GM21786 (cell line): ENCODE data around the gene DDR2.
A peak's percentile ranks its signal among the peaks of the same experiment; 100 is the strongest.
"Not testable (repeated sequence)": the region's sequence is repeated elsewhere in the genome, so short reads cannot be mapped to it uniquely, and the experiment has no call there.

Experiments
- ATAC-seq: cut with Tn5 transposase; IDR thresholded peaks from one replicate; pipeline ENCODE4 v1.9.1; 2021; ENCODE audit not compliant: unreplicated experiment

Gene DDR2

DNA sequence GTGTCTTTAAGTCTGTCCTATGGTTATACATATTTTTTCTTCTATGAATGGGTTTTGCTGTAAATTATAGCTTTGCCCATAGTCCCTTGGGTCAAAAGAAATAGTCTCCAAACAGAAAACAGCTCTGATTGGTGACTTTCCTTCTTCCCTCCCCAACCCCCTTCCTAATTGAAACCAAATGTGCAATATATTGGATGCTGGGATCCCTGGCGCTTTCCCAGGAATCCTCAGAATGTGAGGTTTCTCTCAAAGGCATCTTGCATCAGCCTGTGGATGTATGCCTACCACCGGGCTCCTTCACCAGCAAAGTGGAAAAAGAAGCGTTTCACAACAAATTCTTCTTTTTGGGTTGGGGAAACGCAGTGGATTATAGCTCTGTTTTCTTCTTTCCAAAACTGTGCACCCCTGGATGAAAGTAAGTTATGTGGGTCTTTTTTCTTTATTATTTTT lies at the start of gene DDR2:
DDR2 (plus strand) TSS at position 248 of the 450 bp plus-strand sequence. CDS start 86,600 bp downstream, outside the sequence.
- ATAC-seq, result no peak

DNA sequence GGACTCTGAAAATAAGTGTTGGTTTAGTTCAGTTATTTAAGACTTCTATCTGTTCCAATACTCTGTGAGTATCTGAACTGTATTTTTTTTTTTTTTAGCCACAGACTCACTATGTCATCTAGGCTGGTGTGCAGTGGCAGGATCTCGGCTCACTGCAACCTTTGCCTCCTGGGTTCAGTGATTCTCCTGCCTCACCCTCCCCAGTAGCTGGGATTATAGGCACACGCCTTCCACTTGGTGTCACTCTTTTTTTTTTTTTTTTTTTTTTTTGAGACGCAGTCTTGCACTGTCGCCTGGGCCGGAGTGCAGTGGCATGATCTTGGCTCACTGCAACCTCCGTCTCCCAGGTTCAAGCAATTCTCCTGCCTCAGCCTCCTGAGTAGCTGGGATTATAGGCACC lies 49.4 kb upstream of the DDR2 start:
- not testable (repeated sequence) for ATAC-seq

DNA sequence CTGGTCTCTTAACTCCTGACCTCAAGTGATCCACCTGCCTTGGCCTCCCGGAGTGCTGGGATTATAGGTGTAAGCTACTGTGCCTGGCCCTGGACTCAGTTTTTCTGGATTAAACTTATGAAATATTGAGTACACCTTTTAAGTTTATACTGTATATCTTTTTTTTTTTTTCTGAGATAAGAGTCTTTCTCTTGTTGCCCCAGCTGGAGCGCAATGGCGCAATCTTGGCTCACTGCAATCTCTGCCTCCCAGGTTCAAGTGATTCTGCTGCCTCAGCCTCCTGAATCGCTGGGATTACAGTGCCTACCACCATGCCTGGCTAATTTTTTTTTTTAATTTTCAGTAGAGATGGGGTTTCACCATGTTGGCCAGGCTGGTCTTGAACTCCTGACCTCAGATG lies 47.2 kb upstream of the DDR2 start:
- ATAC-seq, result not testable (repeated sequence)

DNA sequence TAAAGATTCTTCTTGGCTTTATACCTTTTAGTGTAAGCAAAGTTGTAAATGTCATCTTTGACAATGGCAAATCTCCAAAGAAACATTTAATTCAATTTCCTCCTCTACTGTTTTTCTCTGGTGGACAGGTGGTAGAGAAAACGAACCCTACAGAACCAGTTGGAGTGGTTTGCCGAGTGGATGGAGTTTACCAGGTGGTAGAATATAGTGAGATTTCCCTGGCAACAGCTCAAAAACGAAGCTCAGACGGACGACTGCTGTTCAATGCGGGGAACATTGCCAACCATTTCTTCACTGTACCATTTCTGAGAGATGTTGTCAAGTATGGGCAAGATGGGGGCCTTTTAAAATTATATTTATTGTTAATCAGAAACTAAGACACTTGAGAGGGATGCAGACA lies 44.9 kb upstream of the DDR2 start:
- ATAC-seq, result no peak

DNA sequence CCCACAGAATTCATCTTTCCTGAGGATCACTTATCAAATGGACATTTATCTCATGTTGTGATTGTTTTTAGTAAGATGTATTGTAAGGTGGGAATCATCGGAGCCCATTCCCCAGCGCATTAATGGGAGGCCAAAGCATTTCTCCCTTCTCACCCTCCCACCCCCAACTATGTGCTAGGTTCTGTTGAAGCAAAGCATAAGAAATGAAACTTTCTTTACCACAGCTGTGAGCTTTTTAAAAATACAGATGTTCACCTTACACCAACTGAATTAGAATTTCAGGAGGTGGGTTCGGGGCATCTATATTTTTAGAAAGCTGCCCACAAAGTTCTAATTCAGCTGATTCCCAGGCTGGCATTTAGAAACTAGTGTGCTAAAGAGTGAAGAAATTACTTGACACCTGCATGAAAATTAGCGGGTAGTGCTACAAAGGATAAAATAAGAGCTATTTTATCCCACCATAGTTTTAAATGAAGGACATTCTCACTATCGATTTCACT lies 44.5 kb upstream of the DDR2 start:
- ATAC-seq, result no peak

DNA sequence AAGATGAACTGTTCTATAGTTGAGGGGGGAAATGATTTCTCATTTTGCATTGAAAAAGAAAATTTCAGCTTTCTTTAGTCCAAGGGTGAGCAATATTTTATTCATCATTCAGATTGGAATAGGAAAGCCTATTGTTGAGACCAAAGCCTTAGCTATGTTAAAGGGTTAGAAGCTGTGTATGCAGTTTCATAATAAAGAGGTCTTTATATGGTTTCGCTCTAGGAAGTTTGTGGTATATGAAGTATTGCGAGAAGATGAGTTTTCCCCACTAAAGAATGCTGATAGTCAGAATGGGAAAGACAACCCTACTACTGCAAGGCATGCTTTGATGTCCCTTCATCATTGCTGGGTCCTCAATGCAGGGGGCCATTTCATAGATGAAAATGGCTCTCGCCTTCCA lies 42.2 kb upstream of the DDR2 start:
- no peak for ATAC-seq

DNA sequence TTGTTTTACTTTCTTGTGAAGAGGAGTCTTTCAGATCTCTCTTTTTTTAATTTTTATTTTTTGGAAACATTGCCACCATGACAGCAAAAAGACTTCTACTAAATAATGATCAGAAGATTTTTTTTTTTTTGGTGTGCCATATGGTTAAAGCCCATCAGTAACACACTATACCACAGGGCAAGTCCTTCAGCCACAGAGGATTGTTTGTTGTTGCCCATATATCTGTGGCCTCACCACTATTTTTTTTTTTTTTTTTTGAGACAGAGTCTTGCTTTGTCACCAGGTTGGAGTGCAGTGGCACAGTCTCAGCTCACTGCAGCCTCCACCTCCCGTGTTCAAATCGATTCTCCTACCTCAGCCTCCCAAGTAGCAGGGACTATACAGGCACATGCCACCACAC lies 41.6 kb upstream of the DDR2 start:
- ATAC-seq, result no peak

DNA sequence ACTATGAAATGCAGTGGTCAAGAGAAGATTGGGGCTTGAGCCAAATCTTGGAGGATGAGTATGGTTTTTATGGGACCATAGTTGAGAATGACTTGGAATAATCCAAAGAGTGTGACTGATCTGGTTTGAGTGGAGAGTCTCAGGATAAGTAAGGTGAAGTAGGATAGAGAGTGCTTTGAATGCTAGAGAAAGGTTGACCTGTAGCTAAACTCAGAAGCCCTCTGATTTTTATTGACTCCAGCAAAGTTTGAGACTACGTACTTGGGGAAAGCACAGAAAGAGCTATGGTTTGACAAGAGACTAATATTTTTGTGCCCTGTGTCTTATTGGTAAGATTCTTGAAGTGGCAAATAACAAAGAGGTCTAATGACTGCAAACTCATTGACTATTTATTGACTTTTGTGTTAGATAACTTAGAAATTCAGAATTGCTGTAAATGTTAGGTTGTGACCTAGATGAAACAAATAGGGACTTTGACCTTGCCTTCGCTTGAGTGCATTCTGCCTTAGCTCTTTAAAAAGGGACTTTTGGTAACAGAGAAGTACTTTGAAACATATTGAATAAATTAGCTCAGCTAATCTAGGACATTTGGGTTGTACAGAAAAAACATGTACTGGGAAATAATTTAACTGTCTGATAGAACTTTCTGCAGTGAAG lies 35.6 kb upstream of the DDR2 start:
- peak; percentile 43 for ATAC-seq

DNA sequence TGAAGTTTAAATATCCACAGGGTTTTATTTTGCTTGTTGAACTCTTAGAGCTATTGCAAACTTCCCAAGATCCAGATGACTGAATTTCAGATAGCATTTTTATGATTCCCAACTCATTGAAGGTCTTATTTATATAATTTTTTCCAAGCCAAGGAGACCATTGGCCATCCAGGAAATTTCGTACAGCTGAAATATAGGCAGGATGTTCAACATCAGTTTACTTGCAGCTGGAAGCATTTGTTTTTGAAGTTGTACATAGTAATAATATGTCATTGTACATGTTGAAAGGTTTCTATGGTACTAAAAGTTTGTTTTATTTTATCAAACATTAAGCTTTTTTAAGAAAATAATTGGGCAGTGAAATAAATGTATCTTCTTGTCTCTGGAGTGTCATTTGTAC lies 32.8 kb upstream of the DDR2 start:
- ATAC-seq, result no peak

DNA sequence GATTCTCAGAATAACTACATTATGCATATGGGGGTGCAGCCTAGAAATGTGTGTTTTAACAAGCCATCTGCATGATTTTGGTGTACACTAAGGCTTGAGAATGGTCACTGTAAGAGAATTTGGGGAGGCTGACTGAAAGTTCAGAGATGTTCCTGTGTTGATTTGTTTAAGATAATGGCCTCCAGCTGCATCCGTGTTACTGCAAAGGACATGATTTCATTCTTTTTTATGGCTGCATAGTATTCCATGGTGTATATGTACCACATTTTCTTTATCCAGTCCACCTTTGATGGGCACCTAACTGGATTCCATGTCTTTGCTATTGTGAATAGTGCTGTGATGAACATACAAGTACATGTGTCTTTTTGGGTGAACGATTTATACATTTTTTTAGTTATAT lies 29.1 kb upstream of the DDR2 start:
- ATAC-seq, result not testable (repeated sequence)

DNA sequence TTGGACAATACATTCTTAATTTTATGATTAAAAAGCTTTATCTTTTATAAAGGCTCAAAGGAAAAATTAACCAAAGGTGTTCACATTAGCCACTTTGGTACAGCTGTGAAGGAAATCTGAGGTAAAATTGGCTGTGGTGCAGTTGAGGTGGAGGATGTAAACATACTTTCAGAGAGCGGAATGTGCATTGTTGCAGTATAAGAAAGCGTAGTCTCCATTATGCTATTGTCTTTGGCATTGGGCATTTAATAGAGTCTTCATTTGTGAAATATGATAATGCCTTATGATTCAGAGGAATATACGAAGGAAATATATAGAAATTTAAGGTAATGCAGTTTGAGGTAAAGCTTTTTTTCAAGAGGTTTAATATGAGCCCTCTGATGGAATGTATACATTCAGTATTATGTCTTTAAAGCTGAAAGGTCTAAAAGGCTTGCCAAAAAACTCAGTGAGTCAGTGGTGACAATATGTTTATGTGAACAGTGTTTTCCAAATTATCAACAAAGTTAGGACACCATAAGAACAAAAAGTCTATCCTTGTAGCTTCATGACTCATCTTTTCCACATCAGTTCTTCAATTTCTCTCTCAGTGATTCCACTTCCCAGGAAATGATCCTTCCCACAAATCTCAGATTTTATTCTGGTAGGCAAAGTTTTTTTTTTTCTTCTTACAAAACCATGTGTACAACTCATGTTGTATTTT lies 26.9 kb upstream of the DDR2 start:
- no peak for ATAC-seq

DNA sequence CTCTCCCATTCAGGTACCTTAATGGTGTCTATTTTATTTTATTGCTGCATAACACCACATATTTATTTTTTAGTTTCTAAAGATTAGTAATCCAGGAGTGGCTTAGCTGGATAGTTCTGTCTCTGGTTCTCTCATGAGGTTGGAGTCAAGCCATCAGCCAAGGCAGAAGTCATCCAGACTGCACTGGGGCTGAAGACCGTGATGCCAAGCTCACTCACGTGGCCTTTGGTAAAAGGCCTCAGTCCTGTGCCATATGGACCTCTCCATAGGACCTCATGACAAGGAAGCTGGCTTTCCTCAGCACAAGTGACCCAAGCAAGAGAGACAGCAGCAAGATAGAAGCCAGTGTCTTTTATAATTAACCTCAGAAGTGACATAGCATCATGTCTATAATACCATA lies 23.0 kb upstream of the DDR2 start:
- no peak for ATAC-seq

DNA sequence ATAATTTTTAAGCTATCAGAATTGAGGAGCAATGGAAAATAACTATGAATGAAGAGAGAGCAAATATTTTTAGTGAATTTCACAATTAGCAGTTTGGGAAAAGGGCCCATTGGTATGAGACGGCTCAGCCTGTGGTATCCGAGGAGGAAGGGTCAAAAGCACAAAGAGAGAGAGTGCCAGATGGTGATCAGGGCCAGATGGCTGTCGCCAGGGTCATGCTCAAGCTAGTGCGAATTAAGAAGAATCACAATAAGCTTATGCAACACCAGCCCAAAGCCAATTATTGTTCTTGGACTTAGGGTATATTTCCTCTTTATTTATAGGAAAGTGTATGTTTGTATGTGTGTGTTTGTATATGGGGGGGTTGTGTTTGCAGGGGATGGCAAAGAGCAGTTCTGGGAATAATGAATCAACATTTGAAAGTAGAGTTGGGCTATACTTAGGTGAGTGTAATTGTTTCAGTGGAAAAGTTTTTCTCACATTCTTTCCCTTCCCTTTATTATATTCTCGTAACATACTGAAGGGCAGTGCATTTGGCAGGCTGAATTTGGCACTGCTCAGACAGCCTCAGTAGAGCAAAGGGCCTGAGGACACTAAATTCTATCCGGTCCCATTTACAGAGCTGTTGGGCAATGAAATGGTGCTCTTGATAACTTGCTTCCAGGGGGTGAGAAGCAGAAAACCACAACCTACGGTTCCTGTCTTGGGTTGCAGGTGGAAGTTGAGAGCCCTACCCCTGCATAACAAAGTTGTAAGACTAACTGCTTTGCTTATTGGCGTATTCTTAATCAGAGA lies 19.5 kb upstream of the DDR2 start:
- ATAC-seq, result no peak

DNA sequence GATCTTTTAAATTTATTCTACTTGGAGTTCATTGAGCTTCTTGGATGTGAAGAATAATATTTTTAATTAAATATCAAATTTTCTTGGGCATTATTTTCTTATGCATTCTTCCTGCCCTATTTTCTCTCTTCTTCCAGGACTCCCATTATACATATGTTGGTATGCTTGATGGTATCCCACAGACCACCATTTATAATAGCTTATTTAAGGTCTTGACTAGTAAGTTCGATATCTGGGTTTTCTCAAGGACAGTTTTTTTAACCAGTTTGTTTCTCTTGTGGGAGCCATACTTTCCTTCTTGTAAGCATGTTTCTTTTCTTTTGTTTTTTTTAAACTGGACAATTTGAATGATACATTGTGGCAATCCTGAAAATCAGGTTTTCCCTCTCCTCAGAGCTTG lies 15.4 kb upstream of the DDR2 start:
- no peak for ATAC-seq

DNA sequence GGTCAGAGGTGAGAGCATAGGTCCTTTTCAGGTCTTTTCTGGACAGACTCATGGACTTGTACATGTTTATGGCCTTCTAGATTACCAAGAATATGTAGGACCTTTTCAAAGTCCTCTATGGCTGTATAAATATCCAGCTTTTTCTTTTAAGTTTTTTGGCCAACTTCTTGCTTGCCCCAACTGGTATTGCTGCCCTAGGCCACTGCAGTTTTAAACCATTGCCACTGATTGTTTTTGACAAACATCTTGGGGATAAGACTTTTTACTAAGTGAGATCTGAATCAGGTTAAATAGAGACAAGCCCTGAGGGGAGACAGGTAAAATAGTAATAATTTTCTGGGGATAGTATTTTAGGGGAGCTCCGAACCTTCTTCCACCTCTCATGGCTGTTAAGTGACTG lies 14.8 kb upstream of the DDR2 start:
- ATAC-seq, result no peak

DNA sequence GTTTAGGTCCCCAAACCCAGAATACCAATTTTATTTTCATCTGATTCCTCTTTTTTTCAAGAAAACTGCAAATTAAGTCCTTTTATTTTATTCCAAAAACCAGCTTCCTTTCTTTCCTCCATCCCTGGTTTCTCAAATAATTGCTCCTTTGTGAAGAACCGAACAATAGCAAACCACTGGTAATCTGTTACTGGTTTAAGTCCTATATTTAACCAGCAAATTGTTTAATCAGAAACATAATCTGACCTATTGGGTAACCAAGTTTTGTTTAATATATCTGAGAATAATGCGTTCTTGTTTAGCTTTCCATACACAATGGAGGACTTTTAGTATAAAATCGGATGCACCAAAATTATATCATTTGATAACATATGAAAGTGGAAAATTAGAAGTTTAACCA lies 13.2 kb upstream of the DDR2 start:
- ATAC-seq, result no peak

DNA sequence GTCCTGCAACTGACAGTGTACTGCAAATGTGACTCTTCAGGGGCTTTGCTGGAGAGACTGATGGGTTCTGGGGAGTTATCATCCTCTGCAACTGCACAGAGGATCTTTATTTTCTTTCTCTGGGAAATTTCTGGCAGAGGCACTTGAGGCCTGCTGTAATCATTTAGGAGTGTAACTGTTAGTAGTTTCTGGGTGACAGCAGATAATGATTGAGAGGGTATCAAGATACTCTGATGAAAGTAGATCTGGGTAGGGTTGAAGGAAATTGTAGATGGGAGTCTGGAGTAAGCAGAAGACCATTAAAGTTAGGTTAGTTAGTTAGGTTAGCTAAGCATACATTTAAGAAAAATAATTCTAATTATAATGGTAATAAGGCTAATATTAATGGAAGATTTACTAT lies 11.0 kb upstream of the DDR2 start:
- no peak for ATAC-seq

DNA sequence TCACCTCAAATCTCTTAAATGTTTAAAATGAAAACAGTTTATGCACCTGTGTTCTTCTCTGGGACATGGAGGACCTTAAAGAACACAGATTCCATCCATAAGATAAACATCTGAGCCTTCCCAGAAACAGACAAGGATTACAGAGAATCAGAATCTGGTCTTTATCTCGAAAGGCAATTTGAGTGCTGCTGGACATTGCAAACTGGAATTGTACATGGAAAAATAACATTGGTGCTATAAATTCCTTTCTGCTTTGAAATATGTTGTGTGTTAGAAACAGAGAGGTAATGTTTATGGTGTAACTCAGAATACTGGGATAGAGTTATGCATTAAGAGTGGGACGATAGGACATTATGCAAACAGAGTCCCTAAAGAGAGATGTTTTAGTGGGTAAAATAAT lies 6.6 kb upstream of the DDR2 start:
- ATAC-seq, result no peak

DNA sequence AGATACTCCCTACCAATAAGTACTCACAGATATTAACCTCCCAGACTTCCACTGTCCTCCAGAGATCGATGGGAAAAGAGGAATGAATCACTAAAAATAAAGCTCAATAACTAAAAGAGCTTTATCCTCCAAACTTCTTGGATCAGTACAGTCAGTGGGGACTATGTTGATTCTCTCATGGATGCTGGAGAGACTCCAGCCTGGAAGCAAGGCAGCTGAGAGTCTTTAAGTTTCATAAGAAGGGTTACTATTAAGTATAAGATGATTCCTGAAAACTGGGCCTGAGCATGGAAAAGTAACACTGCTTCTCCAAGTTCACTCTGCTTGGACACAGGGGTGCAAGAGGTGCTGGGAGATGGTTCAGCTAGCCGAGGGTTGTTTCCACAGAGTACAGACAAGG lies 6.2 kb upstream of the DDR2 start:
- ATAC-seq, result no peak

DNA sequence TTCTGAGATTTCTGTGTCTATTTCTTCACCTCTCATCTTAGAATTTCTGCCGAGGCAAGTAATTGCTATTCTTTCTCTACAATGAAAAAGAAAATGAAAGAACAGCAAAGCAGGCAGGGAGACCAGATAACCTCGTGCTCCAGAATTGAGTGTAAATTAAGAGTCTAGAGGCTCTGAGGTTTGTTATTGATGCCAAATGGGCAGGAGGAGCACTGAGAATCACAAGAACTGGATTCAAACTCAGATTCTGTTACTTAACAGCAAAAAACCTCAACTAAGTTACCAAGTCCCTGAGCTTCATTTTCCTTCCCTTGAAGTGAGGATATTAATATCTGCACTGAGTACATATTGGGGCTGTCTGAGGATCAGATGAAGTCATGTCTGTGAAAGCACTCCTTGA lies 5.5 kb upstream of the DDR2 start:
- ATAC-seq, result no peak

DNA sequence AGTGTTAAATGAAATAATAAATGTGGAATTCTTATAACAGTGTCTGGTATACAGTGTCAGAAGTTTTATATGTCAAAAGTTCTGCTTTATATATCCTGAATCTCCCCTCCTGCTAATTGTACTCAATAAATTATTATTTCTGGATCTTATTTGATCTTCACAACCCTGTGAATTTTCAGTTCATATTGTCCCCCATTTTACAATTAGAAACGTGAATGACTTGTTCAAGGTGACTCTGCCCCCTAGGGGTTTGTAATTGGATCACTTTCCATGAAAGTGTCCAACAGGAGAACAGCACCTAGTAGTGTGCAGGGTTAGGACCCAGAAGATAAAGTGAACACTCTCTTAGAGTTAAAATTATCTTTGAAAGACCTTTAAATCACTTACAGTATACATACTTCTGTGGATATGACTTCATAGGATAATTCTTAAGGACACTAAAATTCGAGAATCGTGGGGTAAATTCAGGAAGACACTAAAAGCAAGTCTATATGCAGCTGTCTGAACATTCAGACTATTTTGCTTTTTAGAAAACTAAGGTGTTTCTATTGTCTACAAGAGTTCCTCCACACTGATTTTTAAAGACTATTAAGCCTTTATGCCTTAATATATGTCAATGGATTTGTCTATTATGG lies 4.5 kb upstream of the DDR2 start:
- no peak for ATAC-seq
